Activated naive CD8-positive, alpha-beta T cell treated with anti-CD3 and anti-CD28 coated beads for 36 hours (primary cell): ENCODE measurements around the gene EFCAB14. TPM values are rescaled to one million over a fixed set of nuclear protein-coding genes. Genes with fewer than 3 reads are reported as not detected.
"Not testable (repeated sequence)": the region's sequence is repeated elsewhere in the genome, so short reads cannot be mapped to it uniquely, and the experiment has no call there.

ENCODE experiments used
- DNase-seq: peaks from one replicate; pipeline ENCODE4 v3.0.0; 2021
- H3K27ac Mint-ChIP-seq: one replicate; pipeline ENCODE4 v1.8.0; 2022; ENCODE audit warnings: mild to moderate bottlenecking, moderate library complexity, mixed read lengths
- H3K27me3 Mint-ChIP-seq: one replicate; pipeline ENCODE4 v1.8.0; 2022; ENCODE audit warnings: mild to moderate bottlenecking, mixed read lengths
- H3K36me3 Mint-ChIP-seq: one replicate; pipeline ENCODE4 v1.8.0; 2021; ENCODE audit warnings: mild to moderate bottlenecking, mixed read lengths
- H3K4me1 Mint-ChIP-seq: one replicate; pipeline ENCODE4 v1.8.0; 2021; ENCODE audit warnings: mixed read lengths
- H3K4me3 Mint-ChIP-seq: one replicate; pipeline ENCODE4 v1.8.0; 2022; ENCODE audit warnings: mild to moderate bottlenecking, moderate library complexity, mixed read lengths
- H3K9me3 Mint-ChIP-seq: one replicate; pipeline ENCODE4 v1.8.0; 2022; ENCODE audit warnings: mixed read lengths
- total RNA-seq, 2 experiments: library from RNA; stranded (reverse); gene quantifications; one replicate each; pipeline ENCODE4 v1.2.3, GENCODE V29; 2021

EFCAB14 gene, protein sequence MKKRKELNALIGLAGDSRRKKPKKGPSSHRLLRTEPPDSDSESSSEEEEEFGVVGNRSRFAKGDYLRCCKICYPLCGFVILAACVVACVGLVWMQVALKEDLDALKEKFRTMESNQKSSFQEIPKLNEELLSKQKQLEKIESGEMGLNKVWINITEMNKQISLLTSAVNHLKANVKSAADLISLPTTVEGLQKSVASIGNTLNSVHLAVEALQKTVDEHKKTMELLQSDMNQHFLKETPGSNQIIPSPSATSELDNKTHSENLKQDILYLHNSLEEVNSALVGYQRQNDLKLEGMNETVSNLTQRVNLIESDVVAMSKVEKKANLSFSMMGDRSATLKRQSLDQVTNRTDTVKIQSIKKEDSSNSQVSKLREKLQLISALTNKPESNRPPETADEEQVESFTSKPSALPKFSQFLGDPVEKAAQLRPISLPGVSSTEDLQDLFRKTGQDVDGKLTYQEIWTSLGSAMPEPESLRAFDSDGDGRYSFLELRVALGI
- 10 to 100 TPM; 38.3 to 42.5 TPM for total RNA-seq

DNA sequence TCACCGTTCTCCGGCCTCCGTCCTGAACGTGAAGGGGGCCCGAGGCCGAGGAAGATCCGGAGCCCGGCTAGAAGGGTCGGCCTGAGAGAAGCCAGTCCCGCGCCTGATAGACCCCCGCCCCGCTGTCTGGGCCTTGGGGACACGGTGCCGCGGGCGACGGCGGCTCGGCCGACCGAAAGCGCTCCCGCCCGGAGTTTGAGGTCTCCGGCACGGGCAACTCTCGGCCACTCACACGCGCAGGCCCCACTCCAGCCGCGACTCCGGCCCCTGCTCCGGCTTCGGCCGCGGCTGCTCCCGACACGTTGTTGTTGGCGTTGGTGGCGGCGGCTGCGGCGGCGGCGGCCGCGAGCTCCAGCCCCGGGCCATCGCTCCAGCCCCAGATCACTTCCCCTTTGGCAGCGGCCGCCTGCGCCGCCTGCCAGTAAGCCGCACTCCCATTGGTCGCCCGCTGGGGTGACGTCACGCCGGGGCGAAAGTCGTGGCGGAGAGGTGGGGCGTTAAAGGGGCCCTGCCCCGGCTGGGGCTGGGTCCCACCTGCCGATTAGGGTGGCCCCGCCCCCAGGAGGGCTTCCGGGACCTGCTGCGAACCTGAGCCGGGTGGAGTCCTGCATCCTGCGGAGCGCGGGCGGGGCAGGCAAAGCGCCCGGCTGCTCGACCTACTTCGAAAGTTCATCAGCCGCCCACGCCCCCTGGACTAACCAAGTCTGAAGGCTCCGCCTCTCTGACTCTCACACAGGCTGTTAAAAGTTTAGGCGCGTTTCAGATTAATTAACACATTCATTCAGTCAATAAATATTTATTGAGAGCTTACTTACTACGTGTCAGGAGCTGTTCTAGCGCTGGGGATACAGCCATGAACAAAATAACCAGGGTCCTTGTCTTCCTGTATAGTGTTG lies at the start of gene EFCAB14:
EFCAB14 (minus strand) TSS at position 388 of the 896 bp plus-strand sequence. CDS start 1,027 bp downstream, outside the sequence.
- Mint-ChIP-seq H3K27ac (peak within 1 kb of the TSS; percentile 83), H3K9me3 (no peaks in the 10 kb centered on the region), H3K4me1 (peaks cover 36% of the 10 kb centered on the region), H3K27me3 (no peaks in the 10 kb centered on the region), H3K36me3 (peaks cover 15% of the 10 kb centered on the region), H3K4me3 (peak within 1 kb of the TSS; percentile 96)
- peak; percentile 100 for DNase-seq

DNA sequence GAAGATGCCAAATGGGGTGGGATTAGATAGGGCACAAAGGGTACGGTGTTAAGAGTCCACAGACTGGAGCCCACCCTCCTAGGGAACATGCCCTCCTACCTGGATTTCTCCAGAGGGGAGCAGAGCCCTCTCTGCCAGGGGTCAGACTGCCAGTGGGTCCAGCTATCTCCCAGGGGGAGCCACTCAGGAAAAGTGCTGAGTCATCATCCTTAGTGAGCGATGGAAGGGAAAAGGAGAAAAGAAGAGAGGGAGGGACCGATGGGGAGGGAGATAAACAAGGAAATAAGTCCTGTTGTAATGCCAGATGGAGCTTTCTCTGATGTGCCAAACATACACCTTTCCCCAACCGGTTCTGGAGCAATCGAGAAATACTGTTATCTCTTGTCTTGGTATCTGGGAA lies 49.5 kb upstream of the EFCAB14 start:
- H3K27ac Mint-ChIP-seq, result no peak overlapping the region
- peaks cover 26% of the 10 kb centered on the region for H3K9me3 Mint-ChIP-seq
- peaks cover 49% of the 10 kb centered on the region for H3K27me3 Mint-ChIP-seq
- DNase-seq, result no peak
- H3K4me3 Mint-ChIP-seq, result no peak overlapping the region
- H3K4me1 Mint-ChIP-seq, result no peaks in the 10 kb centered on the region
- no peaks in the 10 kb centered on the region for H3K36me3 Mint-ChIP-seq

DNA sequence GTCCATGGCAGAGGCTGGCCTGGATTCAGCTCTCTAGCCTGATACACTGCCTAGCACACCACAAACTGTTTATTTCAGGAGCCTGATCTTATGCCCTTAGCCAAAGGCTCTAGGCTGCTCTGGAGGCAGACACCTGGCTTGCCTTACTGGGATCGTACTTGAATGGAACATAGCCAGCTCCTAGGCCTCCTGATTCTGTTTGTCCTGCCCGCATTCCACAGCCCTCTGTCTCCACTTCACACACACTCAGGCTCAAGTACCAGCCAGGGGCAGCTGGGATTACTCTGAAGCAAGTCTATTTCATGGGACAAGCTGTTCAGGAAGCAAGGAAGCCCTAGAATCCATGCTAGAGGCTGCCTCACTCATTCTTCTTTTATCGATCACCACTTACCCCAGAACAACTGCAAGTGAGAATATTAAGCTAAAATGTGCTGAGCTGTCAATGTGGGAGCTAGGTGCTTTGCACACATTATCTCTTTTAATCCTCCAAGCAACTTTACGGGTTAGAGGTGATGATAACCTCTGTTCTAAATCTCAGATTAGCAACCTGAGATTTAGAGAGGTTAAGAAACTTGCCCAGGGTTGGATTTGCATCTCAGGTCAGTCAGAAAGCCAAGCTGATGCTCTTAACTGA lies 48.9 kb upstream of the EFCAB14 start:
- Mint-ChIP-seq H3K4me1 (no peaks in the 10 kb centered on the region), H3K36me3 (no peaks in the 10 kb centered on the region), H3K9me3 (peaks cover 26% of the 10 kb centered on the region), H3K27ac (no peak overlapping the region), H3K4me3 (no peak overlapping the region), H3K27me3 (peaks cover 56% of the 10 kb centered on the region)
- DNase-seq, result no peak

DNA sequence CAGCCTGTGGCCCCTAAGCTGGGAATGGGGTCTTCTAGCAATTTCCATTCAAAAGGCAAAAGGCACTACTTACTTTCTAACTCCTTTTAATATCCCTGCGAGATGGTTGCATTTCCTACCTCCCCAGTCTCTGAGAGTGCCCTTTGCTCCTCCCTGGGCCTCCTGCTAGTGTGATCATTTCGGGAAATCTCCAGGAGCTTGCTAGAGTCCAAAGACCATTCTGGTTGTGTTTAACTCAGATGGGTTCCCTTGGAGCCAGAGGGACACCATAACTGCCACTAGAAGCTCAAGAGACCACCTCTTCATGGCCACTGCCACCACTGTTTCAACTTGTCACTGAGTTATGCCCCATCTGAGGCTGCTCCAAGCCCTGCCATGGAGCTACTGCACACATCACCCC lies 45.5 kb upstream of the EFCAB14 start:
- no peak for DNase-seq
- peaks cover 7% of the 10 kb centered on the region for H3K9me3 Mint-ChIP-seq
- H3K4me3 Mint-ChIP-seq, result no peak overlapping the region
- H3K36me3 Mint-ChIP-seq, result no peaks in the 10 kb centered on the region
- no peaks in the 10 kb centered on the region for H3K4me1 Mint-ChIP-seq
- no peak overlapping the region for H3K27ac Mint-ChIP-seq
- H3K27me3 Mint-ChIP-seq, result peaks cover 69% of the 10 kb centered on the region

DNA sequence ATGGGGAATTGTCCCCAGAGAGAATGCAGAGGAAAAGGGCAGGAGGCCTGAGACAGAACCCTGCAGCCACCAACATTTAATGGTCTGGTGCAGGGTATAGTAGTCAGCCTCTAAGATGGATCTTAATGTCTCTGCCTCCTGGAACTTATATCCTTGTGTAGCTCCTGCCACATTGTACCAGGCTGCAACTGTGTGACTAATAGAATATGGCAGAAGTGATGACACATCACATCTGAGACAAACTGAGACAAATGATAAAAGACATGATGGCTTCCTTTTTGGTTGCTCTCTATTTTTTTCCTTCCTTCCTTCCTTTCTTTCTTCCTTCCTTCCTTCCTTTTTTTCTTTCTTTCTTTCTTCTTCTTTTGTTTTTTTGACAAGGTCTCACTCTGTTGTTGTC lies 42.8 kb upstream of the EFCAB14 start:
- DNase-seq, result no peak
- H3K9me3 Mint-ChIP-seq, result no peaks in the 10 kb centered on the region
- no peaks in the 10 kb centered on the region for H3K4me1 Mint-ChIP-seq
- no peak overlapping the region for H3K27ac Mint-ChIP-seq
- H3K27me3 Mint-ChIP-seq, result peaks cover 57% of the 10 kb centered on the region
- no peaks in the 10 kb centered on the region for H3K36me3 Mint-ChIP-seq
- no peak overlapping the region for H3K4me3 Mint-ChIP-seq

DNA sequence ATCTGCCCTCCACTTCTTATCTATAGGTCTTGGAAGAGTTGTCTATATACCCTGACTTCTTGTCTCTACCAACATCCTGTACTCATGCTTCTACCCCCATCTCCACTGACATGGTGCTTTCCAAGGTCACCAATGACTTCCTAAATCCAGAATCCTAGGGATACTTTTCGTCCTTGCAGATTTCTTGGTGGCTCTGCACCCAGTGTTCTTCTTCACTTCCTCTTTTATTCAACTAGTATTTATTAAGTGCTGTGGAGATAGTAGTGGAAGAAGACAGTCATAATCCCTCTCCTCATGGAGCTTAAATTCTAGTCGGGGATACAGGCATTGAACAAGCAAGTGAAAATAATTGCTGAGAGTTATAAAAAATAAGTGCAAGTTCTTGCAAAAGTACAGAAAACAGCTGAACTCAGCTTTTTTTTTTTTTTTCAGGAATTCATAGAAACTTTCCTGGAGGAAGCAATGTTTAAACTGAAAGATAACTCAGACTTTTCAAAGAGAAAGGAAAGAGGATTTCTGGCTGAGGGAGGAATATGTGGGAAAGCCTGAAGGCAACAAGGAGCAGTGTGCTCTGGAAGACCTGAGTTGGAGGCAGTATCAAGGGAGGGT lies 41.7 kb upstream of the EFCAB14 start:
- Mint-ChIP-seq H3K27ac (no peak overlapping the region), H3K9me3 (no peaks in the 10 kb centered on the region)

DNA sequence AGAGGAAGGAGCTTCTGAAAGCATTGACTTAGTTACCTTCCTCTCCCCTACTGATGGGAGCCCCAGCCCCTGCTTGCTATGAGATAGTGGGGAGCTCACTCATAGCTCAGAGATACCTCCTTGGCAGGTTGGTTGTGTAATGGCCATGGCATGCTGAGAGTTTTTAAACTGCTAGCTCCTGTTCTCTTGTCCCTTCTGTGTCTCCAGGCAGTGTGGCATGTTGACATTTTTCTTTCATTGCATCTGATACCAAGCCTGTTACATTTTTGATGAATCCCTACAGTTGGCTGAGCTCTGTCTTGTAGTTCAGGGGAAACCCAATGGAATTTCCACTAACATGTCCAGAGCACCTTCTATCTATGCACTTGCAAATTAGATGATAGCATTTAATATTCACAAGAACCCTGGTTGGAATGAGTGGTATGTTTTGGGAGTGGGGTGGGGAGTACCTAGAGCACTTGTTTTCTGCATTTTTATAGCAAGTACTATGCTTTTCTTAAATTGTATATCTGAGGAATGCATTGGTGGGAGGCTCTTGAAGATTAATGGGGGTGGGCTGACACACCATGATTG lies 39.1 kb upstream of the EFCAB14 start:
- Mint-ChIP-seq H3K4me3 (no peak overlapping the region), H3K4me1 (no peaks in the 10 kb centered on the region), H3K27me3 (peaks cover 33% of the 10 kb centered on the region), H3K36me3 (no peaks in the 10 kb centered on the region), H3K27ac (no peak overlapping the region), H3K9me3 (no peaks in the 10 kb centered on the region)
- DNase-seq, result no peak

More for the DNA sequence above, 41.7 kb upstream of the EFCAB14 start:
- H3K27me3 Mint-ChIP-seq, result peaks cover 49% of the 10 kb centered on the region
- DNase-seq, result no peak
- no peaks in the 10 kb centered on the region for H3K36me3 Mint-ChIP-seq
- no peak overlapping the region for H3K4me3 Mint-ChIP-seq
- H3K4me1 Mint-ChIP-seq, result no peaks in the 10 kb centered on the region

DNA sequence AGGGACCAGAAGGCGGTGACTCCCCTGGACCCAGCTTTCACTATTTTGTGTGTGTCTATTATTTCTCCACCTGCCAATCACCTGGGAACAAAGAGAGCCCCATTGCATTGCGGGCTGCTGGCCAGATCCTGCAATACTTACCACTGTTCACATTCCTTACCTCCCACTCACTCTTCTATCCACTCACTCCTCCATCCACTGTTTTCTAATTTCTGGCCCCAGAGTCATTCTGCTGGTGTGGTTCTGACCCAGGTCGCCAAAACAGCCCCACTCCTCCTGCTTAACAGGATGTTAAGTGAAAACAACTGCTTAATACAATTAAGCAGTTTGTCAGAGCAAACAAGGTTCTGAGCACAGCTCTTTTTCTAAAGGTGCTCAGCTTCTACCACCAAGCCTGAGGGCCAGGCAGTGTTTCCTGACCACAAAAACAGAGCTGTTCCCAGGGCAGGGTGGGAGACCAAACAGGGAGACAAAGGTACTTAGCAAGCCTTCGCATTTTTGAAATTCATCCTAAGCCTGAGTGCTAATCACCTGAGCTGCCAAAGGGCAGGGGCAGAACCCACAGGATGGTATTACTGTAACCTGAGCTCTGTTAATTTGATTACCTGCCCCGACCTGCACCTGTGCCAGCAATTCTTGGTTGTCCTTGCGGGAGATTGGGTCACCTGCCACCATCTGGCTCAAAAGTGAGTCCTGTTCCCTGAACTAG lies 38.5 kb upstream of the EFCAB14 start:
- peaks cover 32% of the 10 kb centered on the region for H3K27me3 Mint-ChIP-seq

DNA sequence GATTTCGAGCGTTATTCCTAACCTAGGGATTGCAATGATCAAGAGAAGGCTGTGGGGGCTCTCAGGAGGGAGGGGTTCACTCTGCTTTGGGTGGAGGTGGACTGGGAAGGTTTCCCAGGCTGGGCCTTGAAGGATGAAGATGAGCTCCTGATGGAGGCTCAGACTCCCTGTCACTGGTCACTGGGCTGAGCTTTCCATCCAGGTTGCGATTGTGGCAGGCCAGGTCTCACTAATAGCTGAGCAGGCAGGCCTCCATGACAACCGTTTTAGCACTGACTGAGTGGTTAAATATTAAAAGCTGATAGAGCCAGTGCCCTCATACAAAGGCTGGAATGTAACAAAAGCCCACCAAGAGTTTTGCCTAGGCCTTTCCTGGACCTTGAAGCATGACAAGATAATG lies 36.2 kb upstream of the EFCAB14 start:
- DNase-seq, result no peak
- Mint-ChIP-seq H3K36me3 (no peaks in the 10 kb centered on the region), H3K9me3 (no peaks in the 10 kb centered on the region), H3K27ac (no peak overlapping the region), H3K4me1 (no peaks in the 10 kb centered on the region), H3K4me3 (no peak overlapping the region), H3K27me3 (peaks cover 37% of the 10 kb centered on the region)

More for the DNA sequence above, 38.5 kb upstream of the EFCAB14 start:
- no peak overlapping the region for H3K4me3 Mint-ChIP-seq
- no peaks in the 10 kb centered on the region for H3K9me3 Mint-ChIP-seq
- H3K4me1 Mint-ChIP-seq, result no peaks in the 10 kb centered on the region
- H3K27ac Mint-ChIP-seq, result no peak overlapping the region
- DNase-seq, result no peak
- no peaks in the 10 kb centered on the region for H3K36me3 Mint-ChIP-seq

DNA sequence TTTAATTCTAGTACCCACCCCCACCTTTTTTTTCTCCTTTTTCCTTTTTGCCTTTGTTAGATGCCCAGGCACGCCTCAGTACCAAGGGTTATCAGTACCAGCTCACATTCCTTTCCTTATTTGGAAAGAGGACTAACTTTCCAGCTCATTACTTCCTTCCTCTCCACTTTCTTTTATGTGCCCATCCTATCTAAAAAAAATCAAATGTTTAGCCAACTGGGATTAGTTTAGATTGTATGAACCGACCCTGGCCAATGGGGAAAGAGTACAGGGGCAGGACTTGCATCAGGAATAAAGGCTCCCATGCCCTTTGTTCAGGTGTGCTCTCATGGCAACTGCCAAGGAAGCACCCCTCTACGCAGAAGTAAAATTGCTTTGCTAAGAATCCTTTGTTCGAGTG lies 35.8 kb upstream of the EFCAB14 start:
- not testable (repeated sequence) for DNase-seq, H3K36me3 Mint-ChIP-seq, H3K9me3 Mint-ChIP-seq, H3K27ac Mint-ChIP-seq, H3K4me1 Mint-ChIP-seq, H3K4me3 Mint-ChIP-seq
- peaks cover 38% of the 10 kb centered on the region for H3K27me3 Mint-ChIP-seq

DNA sequence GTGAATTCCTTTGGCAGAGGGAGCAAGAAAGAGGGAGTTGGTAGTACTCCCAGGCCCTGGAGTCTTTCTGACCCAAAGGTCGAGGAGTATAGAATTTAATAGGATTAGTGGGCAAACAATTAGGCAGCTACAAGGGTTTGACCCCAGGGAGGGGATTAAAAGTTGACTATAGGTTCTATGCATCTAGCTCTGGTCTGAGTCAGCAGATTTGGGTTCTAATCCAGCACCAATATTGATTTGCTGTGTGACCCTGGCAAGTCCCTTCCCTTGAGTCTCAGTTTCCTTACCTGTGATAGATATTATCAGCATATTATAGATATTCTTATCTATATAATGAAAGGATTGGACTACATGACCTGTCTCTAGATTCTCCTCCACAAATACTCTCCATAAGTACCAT lies 35.1 kb upstream of the EFCAB14 start:
- Mint-ChIP-seq H3K36me3 (no peaks in the 10 kb centered on the region), H3K9me3 (no peaks in the 10 kb centered on the region), H3K27me3 (peaks cover 40% of the 10 kb centered on the region)

DNA sequence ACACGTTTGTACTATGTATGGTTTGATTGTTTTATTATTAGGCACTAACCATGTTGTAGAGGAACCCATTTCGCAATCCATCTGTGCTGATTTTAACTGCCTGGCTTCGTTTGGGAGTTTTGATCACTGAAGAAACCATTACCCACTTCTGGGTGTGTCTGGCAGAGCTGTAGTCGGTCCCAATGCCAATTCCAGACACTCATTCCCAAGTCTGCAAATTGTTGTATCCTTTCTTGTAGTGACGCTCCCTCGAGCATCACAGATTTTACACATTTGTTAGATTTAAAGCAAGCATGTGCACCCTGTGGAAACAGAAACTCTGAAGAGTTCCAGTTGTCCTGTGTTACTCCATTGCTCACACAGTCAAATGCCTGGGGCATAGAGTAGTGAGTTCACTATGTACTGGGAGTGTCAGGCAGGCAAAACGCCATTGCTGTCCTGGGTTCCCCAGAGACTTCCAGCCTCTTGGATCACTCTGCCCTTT lies 31.0 kb upstream of the EFCAB14 start:
- no peak for DNase-seq
- no peaks in the 10 kb centered on the region for H3K36me3 Mint-ChIP-seq
- no peak overlapping the region for H3K27ac Mint-ChIP-seq
- no peaks in the 10 kb centered on the region for H3K9me3 Mint-ChIP-seq
- peaks cover 50% of the 10 kb centered on the region for H3K27me3 Mint-ChIP-seq
- no peaks in the 10 kb centered on the region for H3K4me1 Mint-ChIP-seq
- no peak overlapping the region for H3K4me3 Mint-ChIP-seq

More for the DNA sequence above, 35.1 kb upstream of the EFCAB14 start:
- no peak overlapping the region for H3K4me3 Mint-ChIP-seq
- H3K4me1 Mint-ChIP-seq, result no peaks in the 10 kb centered on the region
- DNase-seq, result no peak
- H3K27ac Mint-ChIP-seq, result no peak overlapping the region

DNA sequence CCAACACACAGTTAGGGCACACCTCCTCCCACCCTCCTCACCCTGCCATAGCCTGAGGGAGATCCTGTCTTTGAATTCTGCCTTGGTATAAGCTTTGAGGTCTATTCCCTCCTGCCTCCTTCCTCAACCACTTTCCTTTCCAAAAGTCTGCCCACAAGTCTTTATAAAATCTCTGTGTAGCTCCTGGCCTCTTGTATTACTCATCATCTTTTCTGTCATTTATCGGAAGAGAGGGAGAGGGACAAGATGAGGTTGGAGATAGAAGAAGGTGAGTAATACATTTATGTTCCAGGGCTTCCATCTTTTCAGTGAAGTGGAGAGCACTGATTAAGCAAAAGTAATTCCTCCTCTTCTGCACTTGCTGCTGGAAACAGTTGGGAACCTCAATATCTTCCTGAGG lies 30.5 kb upstream of the EFCAB14 start:
- no peak for DNase-seq
- H3K36me3 Mint-ChIP-seq, result no peaks in the 10 kb centered on the region
- H3K27me3 Mint-ChIP-seq, result peaks cover 54% of the 10 kb centered on the region
- no peaks in the 10 kb centered on the region for H3K4me1 Mint-ChIP-seq
- no peak overlapping the region for H3K27ac Mint-ChIP-seq
- H3K9me3 Mint-ChIP-seq, result no peaks in the 10 kb centered on the region
- no peak overlapping the region for H3K4me3 Mint-ChIP-seq
